GM12878 (cell line): Measurements from ENCODE around the gene ANTXR1. TPM values are rescaled to one million over a fixed set of nuclear protein-coding genes. Genes with fewer than 3 reads are reported as not detected.

Source experiments
- ATAC-seq: fragments of 200-7000 bp; cut with Tn5 transposase; 3 replicates; pipeline ENCODE4 v1.9.1; 2020; ENCODE audit warnings: mild to moderate bottlenecking, moderate library complexity
- BruUV-seq: library from RNA; stranded (reverse); fragments of 400-500 nt; replicated peaks from 2 replicates; lab custom pipeline; 2021; lab: Mats Ljungman, UMichigan
- CTCF ChIA-PET: fragments of 300-600 bp; sonication (Branson Sonifier 250); formaldehyde crosslinking; extraction: SDS; loops from one replicate; lab custom pipeline; 2021; ENCODE audit warnings: inconsistent platforms; lab: Yijun Ruan, JAX
- POLR2A ChIA-PET: fragments of 350-600 bp; formaldehyde crosslinking; extraction: SDS; loops from one replicate; lab custom pipeline; 2021; ENCODE audit warnings: inconsistent platforms; lab: Charles Lee
- RAD21 ChIA-PET: fragments of 300-600 bp; sonication (Branson Sonifier 250); formaldehyde crosslinking; loops from one replicate; lab custom pipeline; 2023; ENCODE audit warnings: antibody characterized with exemption; ENCODE audit not compliant: unreplicated experiment; lab: Charles Lee
- SMC1A ChIA-PET: fragments of 300-600 bp; sonication (Branson Sonifier 250); formaldehyde crosslinking; loops from one replicate; lab custom pipeline; 2023; ENCODE audit not compliant: unreplicated experiment, uncharacterized antibody; lab: Charles Lee
- DNase-seq: peaks from one replicate; pipeline ENCODE4 v3.0.0-alpha.2; 2011; ENCODE audit warnings: low read depth, low spot score
- FAIRE-seq: peaks from 3 replicates; lab custom pipeline; 2011; peaks lifted over from hg19 to GRCh38; lab: Jason Lieb, UNC
- H2AFZ ChIP-seq: 2 replicates; pipeline ENCODE4 v1.6.0; 2011; ENCODE audit warnings: low read depth, low read length, control low read depth; ENCODE audit not compliant: control insufficient read depth
- H3K27ac ChIP-seq: 2 replicates; pipeline ENCODE4 v1.5.1; 2011; ENCODE audit warnings: control low read depth; ENCODE audit not compliant: control insufficient read depth, insufficient read depth
- H3K27me3 ChIP-seq, 2 experiments: replicated peaks in 1 of 2; 2 replicates each; pipeline versions ENCODE4 v1.6.0 to v1.6.1; 2011; ENCODE audit warnings: low read length in 1 of 2; ENCODE audit not compliant: control insufficient read depth in 2 of 2, insufficient read depth in 2 of 2
- H3K36me3 ChIP-seq, 2 experiments: 2 replicates each; pipeline ENCODE4 v1.5.1; 2011; ENCODE audit warnings: low read length in 1 of 2; ENCODE audit not compliant: control insufficient read depth in 2 of 2, insufficient read depth in 2 of 2
- H3K4me1 ChIP-seq: 2 replicates; pipeline ENCODE4 v1.6.1; 2011; ENCODE audit warnings: mild to moderate bottlenecking, low read length, moderate library complexity, mixed read lengths; ENCODE audit not compliant: control insufficient read depth, insufficient read depth
- H3K4me2 ChIP-seq: 2 replicates; pipeline ENCODE4 v1.6.0; 2011; ENCODE audit warnings: control low read depth; ENCODE audit not compliant: control insufficient read depth, insufficient read depth
- H3K4me3 ChIP-seq: fragments of 200-600 bp; sonication (generic); 2 replicates; pipeline ENCODE4 v1.5.1; 2016
- H3K79me2 ChIP-seq: 2 replicates; pipeline ENCODE4 v1.6.0; 2011; ENCODE audit warnings: low read length; ENCODE audit not compliant: control insufficient read depth, insufficient read depth
- H3K9ac ChIP-seq: 2 replicates; pipeline ENCODE4 v1.8.0; 2011; ENCODE audit warnings: low read length, control low read depth, mixed read lengths; ENCODE audit not compliant: control insufficient read depth, insufficient read depth
- H3K9me3 ChIP-seq: replicated peaks from 3 replicates; pipeline ENCODE4 v1.5.1; 2011; ENCODE audit warnings: mild to moderate bottlenecking, low read length; ENCODE audit not compliant: control insufficient read depth, insufficient read depth
- H4K20me1 ChIP-seq: 2 replicates; pipeline ENCODE4 v1.6.0; 2011; ENCODE audit not compliant: control insufficient read depth, insufficient read depth
- ASH2L ChIP-seq: fragments of 300-600, 200-600 bp; sonication (generic); IDR thresholded peaks from 2 replicates; pipeline ENCODE4 v1.6.1; 2017; ENCODE audit warnings: low read depth, mild to moderate bottlenecking, borderline replicate concordance
- CEBPB ChIP-seq, 2 experiments: fragments of 150-350 bp in 1 of 2; IDR thresholded peaks; 2 replicates each; pipeline ENCODE4 v1.6.1; 2012 to 2014; ENCODE audit warnings: low read depth in 2 of 2, low read length in 2 of 2, borderline replicate concordance in 1 of 2, inconsistent platforms in 1 of 2
- IKZF2 ChIP-seq, 2 experiments: fragments of 450-650 bp; IDR thresholded peaks; 2 replicates each; pipeline ENCODE4 v1.6.1; 2017; ENCODE audit warnings: mild to moderate bottlenecking in 2 of 2, moderate library complexity in 2 of 2
- MTA3 ChIP-seq: IDR thresholded peaks from 2 replicates; pipeline ENCODE4 v1.6.1; 2012; ENCODE audit warnings: low read length, inconsistent platforms, borderline replicate concordance
- NR2C2 ChIP-seq: IDR thresholded peaks from 2 replicates; pipeline ENCODE4 v1.6.1; 2011; ENCODE audit warnings: borderline replicate concordance, low read depth; ENCODE audit not compliant: control insufficient read depth, insufficient read length
- SMAD1 ChIP-seq: fragments of 450-650 bp; IDR thresholded peaks from 2 replicates; pipeline ENCODE4 v1.6.1; 2018; ENCODE audit warnings: mild to moderate bottlenecking, low read depth; ENCODE audit not compliant: partially characterized antibody
- ZZZ3 ChIP-seq: IDR thresholded peaks from 2 replicates; pipeline ENCODE4 v1.6.1; 2011; ENCODE audit warnings: low read depth; ENCODE audit not compliant: control insufficient read depth, insufficient read length
- WGBS: methylation state at CpG from one replicate; pipeline ENCODE4 v1.1.6; 2016; ENCODE audit warnings: low lambda C conversion rate; ENCODE audit not compliant: insufficient replicate concordance, insufficient coverage; ENCODE audit errors: missing lambda C conversion rate; 5-methylcytosine and 5-hydroxymethylcytosine counted together
- in situ Hi-C: fragments of 300-500 bp; cut with MboI; formaldehyde crosslinking; loops from 9 replicates; pipeline ENCODE4 v1.14.3; 2018; ENCODE audit warnings: mixed read lengths
- intact Hi-C: fragments of 100-400 bp; cut with micrococcal nuclease; formaldehyde crosslinking; loops from one replicate; pipeline ENCODE4 v1.14.2; 2022; ENCODE audit not compliant: unreplicated experiment
- polyA plus RNA-seq, 11 experiments: library from polyadenylated mRNA; depleted of rRNA in 4 of 11; unstranded in 6 of 11; stranded (reverse) in 5 of 11; fragments of >200 nt; fragmentation: Nextera tagmentation in 4 of 11; fragmentation: Illumina TruSeq in 1 of 11; extraction: Ambion mirVana in 4 of 11; extraction: Trizol in 1 of 11; gene quantifications; 1 replicate in 1 of 11; 2 replicates in 10 of 11; pipeline versions ENCODE4 v1.2.1 to v1.2.3, GENCODE V29; 2011 to 2016; ENCODE audit warnings: inconsistent platforms in 2 of 11, missing spikeins in 2 of 11, low read depth in 1 of 11
- total RNA-seq, 4 experiments: library from RNA; depleted of rRNA in 3 of 4; stranded (reverse); fragments of >200 nt in 3 of 4; fragmentation: Illumina TruSeq in 1 of 4; extraction: Trizol in 1 of 4; gene quantifications; 2 replicates each; pipeline versions ENCODE4 v1.2.1 to v1.2.3, GENCODE V29; 2013 to 2021
- TF ChIP-seq, protein P1 (sequence below): fragments of 150-350 bp; IDR thresholded peaks from 2 replicates; pipeline ENCODE4 v1.6.1; 2016; ENCODE audit warnings: low read depth, low read length
- TF ChIP-seq, protein P2 (sequence below): fragments of 450-650 bp; IDR thresholded peaks from 2 replicates; pipeline ENCODE4 v1.6.1; 2018; ENCODE audit warnings: borderline replicate concordance, mild to moderate bottlenecking; ENCODE audit not compliant: partially characterized antibody

Gene ANTXR1
- total and polyA plus RNA-seq, 10 of the 15 experiments (the other 5 are each of a cell fraction or from before 2014, with no cell fraction given): 0.09 to 0.26 TPM; not detected in 8

DNA sequence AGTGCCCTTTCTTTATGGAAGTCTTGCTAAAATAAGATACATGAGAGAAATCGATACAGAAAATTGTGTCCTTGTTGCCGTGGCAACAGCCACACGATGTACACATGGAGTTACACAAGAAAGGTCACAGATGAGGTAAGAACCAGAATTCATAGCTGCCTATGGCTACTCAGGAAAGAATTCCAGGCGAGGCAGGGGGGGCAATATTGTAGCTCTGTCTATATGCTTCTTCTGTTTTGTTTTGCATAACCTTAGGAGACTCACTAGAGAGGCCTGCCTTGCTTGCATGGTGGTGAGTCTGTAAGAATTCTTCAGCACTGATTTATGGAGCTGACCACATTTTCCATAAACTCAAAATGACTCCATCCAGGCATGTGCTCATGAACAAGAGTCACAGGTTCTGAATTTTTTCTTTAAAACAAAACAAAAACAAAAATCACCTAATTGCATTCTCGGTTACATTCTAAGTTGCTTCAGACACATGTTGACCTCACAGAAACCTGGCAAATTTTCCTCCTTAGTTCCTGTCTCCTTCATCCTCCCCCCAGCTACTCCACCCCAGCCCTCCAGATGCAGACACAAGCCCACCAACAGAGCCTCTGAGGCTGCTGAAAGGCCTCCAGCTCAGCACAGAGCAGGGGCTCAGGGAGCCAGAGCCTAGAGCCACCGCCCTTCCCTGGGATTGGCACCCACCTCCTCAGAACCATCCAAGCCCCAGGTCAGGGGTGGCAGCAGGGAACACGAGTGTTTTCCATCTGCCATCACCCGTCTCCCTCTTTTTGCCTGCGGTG is 183.5 kb downstream of the ANTXR1 start:
- no TSS peak for BruUV-seq
- intact Hi-C loops: no loop called here
- Histone ChIP-seq H3K4me1 (no peaks in the 10 kb centered on the region), H4K20me1 (no peaks in the 10 kb centered on the region), H3K27me3 (peaks cover 0 to 2% of the 10 kb centered on the region in 2 experiments; a peak in 1 of 4 replicates), H3K27ac (no peak overlapping the region), H3K4me2 (no peak overlapping the region), H3K9ac (no peak overlapping the region), H3K36me3 (no peaks in the 10 kb centered on the region), H3K9me3 (no peaks in the 10 kb centered on the region), H3K4me3 (no peak overlapping the region), H2AFZ (no peak overlapping the region), H3K79me2 (no peaks in the 10 kb centered on the region)
- ATAC-seq: no peak
- CTCF ChIA-PET: interaction anchor here (1.4 kb wide), 1 partner anchor 11 kb away, joined by 3 read pairs; no protein-coding TSS in a partner anchor
- DNase-seq: no peak
- FAIRE-seq: no peak
- SMC1A ChIA-PET: interaction anchor here (0.6 kb wide), 1 partner anchor 427 kb away, joined by 3 read pairs; no protein-coding TSS in a partner anchor
- in situ Hi-C loops: no loop called here
- WGBS: 13% methylated on average over 9 of the region's 9 CpGs
- RAD21 ChIA-PET: no interaction called here
- no peak for TF ChIP-seq IKZF2 (IDR thresholded peaks at IDR 0.05)
- POLR2A ChIA-PET: interaction anchor here (0.5 kb wide), 1 partner anchor 80 kb away, joined by 4 read pairs; no protein-coding TSS in a partner anchor

DNA sequence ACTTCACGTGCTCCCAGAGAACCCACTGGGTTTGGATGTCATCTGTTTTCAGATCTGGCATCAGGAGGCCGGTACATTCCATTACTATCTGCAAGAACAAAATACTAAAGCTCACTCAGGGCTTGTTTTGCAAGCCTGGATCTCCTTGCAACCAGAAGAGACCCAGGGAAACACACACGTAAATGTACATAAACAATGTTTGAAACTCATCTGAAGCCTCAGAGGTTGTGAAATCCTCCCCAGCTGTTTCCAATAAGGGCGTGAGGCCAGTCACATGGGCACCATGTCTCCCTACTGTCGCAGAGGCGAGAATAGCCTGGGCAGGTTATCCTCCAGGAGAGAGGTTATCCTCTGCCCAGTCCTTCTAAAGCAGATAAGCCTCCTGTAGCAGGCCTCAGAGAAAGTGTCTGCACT is 187.1 kb downstream of the ANTXR1 start:
- Histone ChIP-seq H3K4me1 (no peaks in the 10 kb centered on the region), H3K27me3 (peaks cover 0 to 2% of the 10 kb centered on the region in 2 experiments; a peak in 2 of 4 replicates), H3K4me2 (no peak overlapping the region), H3K9ac (no peak overlapping the region), H3K79me2 (no peaks in the 10 kb centered on the region), H3K36me3 (no peaks in the 10 kb centered on the region), H2AFZ (no peak overlapping the region), H3K9me3 (no peaks in the 10 kb centered on the region), H4K20me1 (no peaks in the 10 kb centered on the region), H3K4me3 (no peak overlapping the region), H3K27ac (no peak overlapping the region)
- no TSS peak for BruUV-seq
- in situ Hi-C loops (no loop called here), intact Hi-C loops (no loop called here)
- no peak for DNase-seq
- CTCF ChIA-PET: no interaction called here
- POLR2A ChIA-PET: no interaction called here
- FAIRE-seq: no peak
- SMC1A ChIA-PET: no interaction called here
- WGBS: 18% methylated on average over 6 of the region's 6 CpGs
- RAD21 ChIA-PET: no interaction called here
- ATAC-seq: no peak
- TF ChIP-seq ZZZ3 (no peak), CEBPB (IDR thresholded peaks at IDR 0.05; ENCODE audit: borderline replicate concordance in 1 of 2, low read depth in 2 of 2, low read length in 2 of 2) (no peak), NR2C2 (no peak), SMAD1 (no peak), MTA3 (no peak), ASH2L (no peak)
- TF ChIP-seq, protein P1, sequence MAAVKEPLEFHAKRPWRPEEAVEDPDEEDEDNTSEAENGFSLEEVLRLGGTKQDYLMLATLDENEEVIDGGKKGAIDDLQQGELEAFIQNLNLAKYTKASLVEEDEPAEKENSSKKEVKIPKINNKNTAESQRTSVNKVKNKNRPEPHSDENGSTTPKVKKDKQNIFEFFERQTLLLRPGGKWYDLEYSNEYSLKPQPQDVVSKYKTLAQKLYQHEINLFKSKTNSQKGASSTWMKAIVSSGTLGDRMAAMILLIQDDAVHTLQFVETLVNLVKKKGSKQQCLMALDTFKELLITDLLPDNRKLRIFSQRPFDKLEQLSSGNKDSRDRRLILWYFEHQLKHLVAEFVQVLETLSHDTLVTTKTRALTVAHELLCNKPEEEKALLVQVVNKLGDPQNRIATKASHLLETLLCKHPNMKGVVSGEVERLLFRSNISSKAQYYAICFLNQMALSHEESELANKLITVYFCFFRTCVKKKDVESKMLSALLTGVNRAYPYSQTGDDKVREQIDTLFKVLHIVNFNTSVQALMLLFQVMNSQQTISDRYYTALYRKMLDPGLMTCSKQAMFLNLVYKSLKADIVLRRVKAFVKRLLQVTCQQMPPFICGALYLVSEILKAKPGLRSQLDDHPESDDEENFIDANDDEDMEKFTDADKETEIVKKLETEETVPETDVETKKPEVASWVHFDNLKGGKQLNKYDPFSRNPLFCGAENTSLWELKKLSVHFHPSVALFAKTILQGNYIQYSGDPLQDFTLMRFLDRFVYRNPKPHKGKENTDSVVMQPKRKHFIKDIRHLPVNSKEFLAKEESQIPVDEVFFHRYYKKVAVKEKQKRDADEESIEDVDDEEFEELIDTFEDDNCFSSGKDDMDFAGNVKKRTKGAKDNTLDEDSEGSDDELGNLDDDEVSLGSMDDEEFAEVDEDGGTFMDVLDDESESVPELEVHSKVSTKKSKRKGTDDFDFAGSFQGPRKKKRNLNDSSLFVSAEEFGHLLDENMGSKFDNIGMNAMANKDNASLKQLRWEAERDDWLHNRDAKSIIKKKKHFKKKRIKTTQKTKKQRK: no peak
- TF ChIP-seq, protein P2, sequence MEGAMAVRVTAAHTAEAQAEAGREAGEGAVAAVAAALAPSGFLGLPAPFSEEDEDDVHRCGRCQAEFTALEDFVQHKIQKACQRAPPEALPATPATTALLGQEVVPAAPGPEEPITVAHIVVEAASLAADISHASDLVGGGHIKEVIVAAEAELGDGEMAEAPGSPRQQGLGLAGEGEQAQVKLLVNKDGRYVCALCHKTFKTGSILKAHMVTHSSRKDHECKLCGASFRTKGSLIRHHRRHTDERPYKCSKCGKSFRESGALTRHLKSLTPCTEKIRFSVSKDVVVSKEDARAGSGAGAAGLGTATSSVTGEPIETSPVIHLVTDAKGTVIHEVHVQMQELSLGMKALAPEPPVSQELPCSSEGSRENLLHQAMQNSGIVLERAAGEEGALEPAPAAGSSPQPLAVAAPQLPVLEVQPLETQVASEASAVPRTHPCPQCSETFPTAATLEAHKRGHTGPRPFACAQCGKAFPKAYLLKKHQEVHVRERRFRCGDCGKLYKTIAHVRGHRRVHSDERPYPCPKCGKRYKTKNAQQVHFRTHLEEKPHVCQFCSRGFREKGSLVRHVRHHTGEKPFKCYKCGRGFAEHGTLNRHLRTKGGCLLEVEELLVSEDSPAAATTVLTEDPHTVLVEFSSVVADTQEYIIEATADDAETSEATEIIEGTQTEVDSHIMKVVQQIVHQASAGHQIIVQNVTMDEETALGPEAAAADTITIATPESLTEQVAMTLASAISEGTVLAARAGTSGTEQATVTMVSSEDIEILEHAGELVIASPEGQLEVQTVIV: no peak
